Measurements from ENCODE around the gene SLC15A1. TPM values are rescaled to one million over a fixed set of nuclear protein-coding genes. Genes with fewer than 3 reads are reported as not detected.

Gene SLC15A1
- total RNA-seq, 4 donors from 2014 or later, result 16.1 to 56.3 (median 44.1) TPM; not detected in 1

DNA sequence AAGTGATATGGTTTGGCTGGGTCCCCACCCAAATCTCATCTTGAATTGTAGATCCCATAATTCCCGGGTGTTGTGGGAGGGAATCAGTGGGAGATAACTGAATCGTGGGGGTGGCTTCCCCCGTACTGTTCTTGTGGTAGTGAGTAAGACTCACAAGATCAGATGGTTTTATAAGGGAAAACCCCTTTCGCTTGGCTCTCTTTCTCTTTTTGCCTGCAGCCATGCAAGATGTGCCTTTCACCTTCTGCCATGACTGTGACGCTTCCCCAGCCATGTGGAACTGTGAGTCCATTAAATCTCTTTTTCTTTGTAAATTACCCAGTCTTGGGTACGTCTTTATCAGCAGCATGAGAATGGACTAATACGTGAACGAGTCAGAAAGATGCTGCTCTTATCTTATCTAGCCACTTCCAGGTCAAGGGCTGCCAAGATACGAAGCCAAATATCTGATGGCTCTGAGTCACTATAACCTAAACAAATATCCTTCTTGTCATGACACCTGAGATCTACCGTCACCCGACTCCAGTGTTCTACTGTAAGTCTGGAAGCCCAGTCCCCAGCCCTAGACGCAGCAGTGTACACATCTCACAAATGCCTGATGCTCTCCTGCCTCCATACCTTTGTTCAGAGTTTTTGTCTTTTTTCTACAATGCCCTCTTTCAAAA is 45.9 kb downstream of the SLC15A1 start:
- H3K4me1 ChIP-seq, result no peaks in the 10 kb centered on the region
- intact Hi-C loops (cut with DNase I; ENCODE audit: low total_unique reads) (no loop called here), in situ Hi-C loops (cut with MboI; ENCODE audit: low pct_ligation_motif_present in 1 of 4, low pct_unique_long_range_greater_than_20kb in 1 of 4, low sequenced_read_pairs in 3 of 4) (no loop called here)
- H3K27me3 ChIP-seq, result no peaks in the 10 kb centered on the region
- TF ChIP-seq, protein P1, sequence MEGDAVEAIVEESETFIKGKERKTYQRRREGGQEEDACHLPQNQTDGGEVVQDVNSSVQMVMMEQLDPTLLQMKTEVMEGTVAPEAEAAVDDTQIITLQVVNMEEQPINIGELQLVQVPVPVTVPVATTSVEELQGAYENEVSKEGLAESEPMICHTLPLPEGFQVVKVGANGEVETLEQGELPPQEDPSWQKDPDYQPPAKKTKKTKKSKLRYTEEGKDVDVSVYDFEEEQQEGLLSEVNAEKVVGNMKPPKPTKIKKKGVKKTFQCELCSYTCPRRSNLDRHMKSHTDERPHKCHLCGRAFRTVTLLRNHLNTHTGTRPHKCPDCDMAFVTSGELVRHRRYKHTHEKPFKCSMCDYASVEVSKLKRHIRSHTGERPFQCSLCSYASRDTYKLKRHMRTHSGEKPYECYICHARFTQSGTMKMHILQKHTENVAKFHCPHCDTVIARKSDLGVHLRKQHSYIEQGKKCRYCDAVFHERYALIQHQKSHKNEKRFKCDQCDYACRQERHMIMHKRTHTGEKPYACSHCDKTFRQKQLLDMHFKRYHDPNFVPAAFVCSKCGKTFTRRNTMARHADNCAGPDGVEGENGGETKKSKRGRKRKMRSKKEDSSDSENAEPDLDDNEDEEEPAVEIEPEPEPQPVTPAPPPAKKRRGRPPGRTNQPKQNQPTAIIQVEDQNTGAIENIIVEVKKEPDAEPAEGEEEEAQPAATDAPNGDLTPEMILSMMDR (IDR thresholded peaks at IDR 0.05), result no peak
- TF ChIP-seq POLR2A (IDR thresholded peaks at IDR 0.05) (no peak), POLR2AphosphoS5 (IDR thresholded peaks at IDR 0.05) (no peak), EP300 (IDR thresholded peaks at IDR 0.05; ENCODE audit: low read depth) (no peak)
- H3K27ac ChIP-seq, result no peak overlapping the region
- 63 to 67% methylated on average over 5 to 12 of the region's 12 CpGs for WGBS, 2 donors (ENCODE audit: low coverage in 1 of 2)
- no peak overlapping the region for H3K4me3 ChIP-seq
- no peaks in the 10 kb centered on the region for H3K9me3 ChIP-seq
- no peak for DNase-seq
- H3K36me3 ChIP-seq, result no peaks in the 10 kb centered on the region

DNA sequence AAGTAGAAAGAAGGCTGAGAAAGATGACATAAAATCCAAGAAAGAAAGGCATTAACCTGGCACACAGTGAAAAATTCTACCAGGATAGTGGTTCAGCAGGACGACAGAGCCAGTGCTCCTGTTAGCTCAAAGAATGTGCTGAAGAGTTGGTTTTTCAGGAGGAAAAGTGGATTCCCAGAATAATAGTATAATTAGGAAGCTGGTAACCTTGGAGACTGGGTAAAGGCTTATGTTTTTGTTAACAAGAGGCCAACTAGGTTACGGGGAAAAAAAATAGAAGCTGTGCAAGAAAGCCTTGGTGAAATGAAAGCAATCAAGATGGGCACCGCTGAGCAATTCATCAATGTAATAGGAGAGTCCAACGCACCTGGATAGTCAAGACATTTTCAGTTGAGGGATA is 54.7 kb downstream of the SLC15A1 start:
- no peak overlapping the region for H3K27ac ChIP-seq
- H3K9me3 ChIP-seq, result no peaks in the 10 kb centered on the region
- TF ChIP-seq EP300 (IDR thresholded peaks at IDR 0.05; ENCODE audit: low read depth) (no peak), POLR2A (IDR thresholded peaks at IDR 0.05) (no peak), POLR2AphosphoS5 (IDR thresholded peaks at IDR 0.05) (no peak)
- TF ChIP-seq, protein P1 (IDR thresholded peaks at IDR 0.05), result no peak
- H3K4me3 ChIP-seq, result no peak overlapping the region
- H3K27me3 ChIP-seq, result peaks cover 5% of the 10 kb centered on the region
- H3K36me3 ChIP-seq, result no peaks in the 10 kb centered on the region
- intact Hi-C loops (cut with DNase I; ENCODE audit: low total_unique reads) (no loop called here), in situ Hi-C loops (cut with MboI; ENCODE audit: low pct_ligation_motif_present in 1 of 4, low pct_unique_long_range_greater_than_20kb in 1 of 4, low sequenced_read_pairs in 3 of 4) (loop anchor here in 2 of 4 donors (25.0 kb wide), 1 partner anchor 835 kb away; no protein-coding TSS in a partner anchor)
- H3K4me1 ChIP-seq, result no peaks in the 10 kb centered on the region
- 78 to 82% methylated on average over 4 of the region's 4 CpGs for WGBS, 2 donors (ENCODE audit: low coverage in 1 of 2)
- no peak for DNase-seq

DNA sequence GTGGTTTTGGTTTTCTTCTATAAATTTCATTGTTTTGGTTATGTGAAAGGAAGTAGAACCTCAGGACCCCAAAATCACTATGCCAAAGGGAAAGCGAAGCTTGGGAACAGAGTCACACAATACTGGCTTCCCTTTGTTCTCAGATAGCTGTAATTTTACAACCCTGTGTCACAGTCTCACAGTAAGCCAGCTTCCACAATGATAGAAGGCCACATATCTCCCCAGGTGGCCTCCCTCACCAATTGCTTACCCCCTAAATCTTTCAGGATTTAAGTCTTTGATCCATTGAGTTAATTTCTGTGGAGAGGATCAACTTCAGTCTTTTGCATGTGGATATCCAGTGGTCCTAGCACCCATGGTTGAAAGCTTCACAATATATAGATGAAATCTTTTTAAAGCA is 58.7 kb downstream of the SLC15A1 start:
- intact Hi-C loops (cut with DNase I; ENCODE audit: low total_unique reads) (no loop called here), in situ Hi-C loops (cut with MboI; ENCODE audit: low pct_ligation_motif_present in 1 of 4, low pct_unique_long_range_greater_than_20kb in 1 of 4, low sequenced_read_pairs in 3 of 4) (loop anchor here in 2 of 4 donors (25.0 kb wide), 1 partner anchor 831 kb away; no protein-coding TSS in a partner anchor)
- Histone ChIP-seq H3K27ac (no peak overlapping the region), H3K27me3 (peaks cover 5% of the 10 kb centered on the region), H3K9me3 (no peaks in the 10 kb centered on the region), H3K36me3 (no peaks in the 10 kb centered on the region), H3K4me1 (no peaks in the 10 kb centered on the region), H3K4me3 (no peak overlapping the region)
- no peak for DNase-seq
- no peak for TF ChIP-seq POLR2A (IDR thresholded peaks at IDR 0.05)
- TF ChIP-seq EP300 (IDR thresholded peaks at IDR 0.05; ENCODE audit: low read depth), result no peak
- TF ChIP-seq, protein P1 (IDR thresholded peaks at IDR 0.05), result no peak
- no peak for TF ChIP-seq POLR2AphosphoS5 (IDR thresholded peaks at IDR 0.05)
- 81% methylated on average over 1 of the region's 1 CpG; no CpG with 5 or more reads in 1 of the 2 donors for WGBS, 2 donors (ENCODE audit: low coverage in 1 of 2)

DNA sequence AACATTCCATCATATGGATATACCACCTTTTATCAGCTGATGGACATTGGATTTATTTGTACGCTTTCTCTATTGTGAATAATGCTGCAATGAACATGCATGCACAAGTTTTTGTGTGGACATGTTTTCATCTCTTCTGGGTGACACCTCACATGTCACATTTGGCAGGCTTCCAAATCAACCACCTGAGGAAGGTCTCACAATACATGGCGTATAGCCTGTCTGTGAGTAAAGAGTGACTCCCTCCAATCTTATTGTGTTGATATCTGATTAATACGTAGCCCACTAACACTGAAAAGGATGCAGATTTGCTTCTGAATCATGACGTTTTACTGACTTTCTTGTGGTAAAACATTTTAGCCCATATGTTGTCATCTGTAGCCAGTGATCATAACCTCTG is 61.1 kb downstream of the SLC15A1 start:
- intact Hi-C loops (cut with DNase I; ENCODE audit: low total_unique reads), result no loop called here
- Histone ChIP-seq H3K27me3 (peaks cover 5% of the 10 kb centered on the region), H3K9me3 (no peaks in the 10 kb centered on the region), H3K27ac (no peak overlapping the region), H3K4me1 (no peaks in the 10 kb centered on the region), H3K36me3 (no peaks in the 10 kb centered on the region), H3K4me3 (no peak overlapping the region)
- TF ChIP-seq POLR2AphosphoS5 (IDR thresholded peaks at IDR 0.05) (no peak), POLR2A (IDR thresholded peaks at IDR 0.05) (no peak), EP300 (IDR thresholded peaks at IDR 0.05; ENCODE audit: low read depth) (no peak)
- TF ChIP-seq, protein P1 (IDR thresholded peaks at IDR 0.05), result no peak
- in situ Hi-C loops (cut with MboI; ENCODE audit: low pct_ligation_motif_present in 1 of 4, low pct_unique_long_range_greater_than_20kb in 1 of 4, low sequenced_read_pairs in 3 of 4), result loop anchor here in 2 of 4 donors (25.0 kb wide), 1 partner anchor 829 kb away; no protein-coding TSS in a partner anchor
- WGBS, 2 donors (ENCODE audit: low coverage in 1 of 2), result 84 to 89% methylated on average over 4 of the region's 4 CpGs
- no peak for DNase-seq

All from transverse colon (tissue), 4 donors.